WTC11 (cell line): ENCODE data around the gene UBLCP1. TPM values are rescaled to one million over a fixed set of nuclear protein-coding genes. Genes with fewer than 3 reads are reported as not detected.
A peak's percentile ranks its signal among the peaks of the same experiment; 100 is the strongest.

Experiments used
- ATAC-seq: fragments of 200-7000 bp; cut with Tn5 transposase; 2 replicates; pipeline ENCODE4 v1.10.0; 2021; ENCODE audit warnings: mild to moderate bottlenecking, moderate library complexity
- CTCF ChIA-PET: fragments of 300-600 bp; sonication (Branson Sonifier 250); formaldehyde crosslinking; loops from one replicate; lab custom pipeline; 2021; ENCODE audit warnings: antibody characterized with exemption; lab: Charles Lee
- POLR2A ChIA-PET: fragments of 350-600 bp; sonication (Branson Sonifier 250); formaldehyde crosslinking; loops from one replicate; lab custom pipeline; 2021; ENCODE audit warnings: antibody characterized with exemption; lab: Charles Lee
- DNase-seq: peaks from one replicate; pipeline ENCODE4 v3.0.0; 2021; ENCODE audit warnings: low spot score
- H3K27ac Mint-ChIP-seq: 2 replicates; pipeline ENCODE4 v1.8.0; 2021; ENCODE audit warnings: mixed read lengths
- H3K27me3 Mint-ChIP-seq: 2 replicates; pipeline ENCODE4 v1.8.0; 2021; ENCODE audit warnings: low read depth, mild to moderate bottlenecking, moderate library complexity, mixed read lengths
- H3K36me3 Mint-ChIP-seq: 2 replicates; pipeline ENCODE4 v1.8.0; 2021; ENCODE audit warnings: mixed read lengths
- H3K4me1 Mint-ChIP-seq: 2 replicates; pipeline ENCODE4 v1.8.0; 2022; ENCODE audit warnings: mixed read lengths
- H3K4me3 Mint-ChIP-seq: 2 replicates; pipeline ENCODE4 v1.8.0; 2021; ENCODE audit warnings: mild to moderate bottlenecking, moderate library complexity, mixed read lengths
- H3K9me3 Mint-ChIP-seq: 2 replicates; pipeline ENCODE4 v1.8.0; 2021; ENCODE audit warnings: mixed read lengths
- ARID4B ChIP-seq: sonication (generic); formaldehyde crosslinking; IDR thresholded peaks from 2 replicates; pipeline ENCODE4 v1.8.0; 2023; ENCODE audit warnings: missing genetic modification reagents, mild to moderate bottlenecking, borderline replicate concordance
- CBFB ChIP-seq: sonication (generic); formaldehyde crosslinking; IDR thresholded peaks from 2 replicates; pipeline ENCODE4 v1.8.1; 2022; ENCODE audit warnings: mild to moderate bottlenecking, low read depth, missing genetic modification reagents
- ESRRA ChIP-seq: sonication (generic); formaldehyde crosslinking; IDR thresholded peaks from 2 replicates; pipeline ENCODE4 v1.8.1; 2022; ENCODE audit warnings: mild to moderate bottlenecking, missing genetic modification reagents, borderline replicate concordance
- ETV6 ChIP-seq: sonication (generic); formaldehyde crosslinking; IDR thresholded peaks from 2 replicates; pipeline ENCODE4 v1.8.1; 2022; ENCODE audit warnings: mild to moderate bottlenecking, missing genetic modification reagents
- FOXK1 ChIP-seq: sonication (generic); formaldehyde crosslinking; IDR thresholded peaks from 2 replicates; pipeline ENCODE4 v1.8.0; 2022; ENCODE audit warnings: mild to moderate bottlenecking, moderate library complexity, missing genetic modification reagents
- IRF2 ChIP-seq: sonication (generic); formaldehyde crosslinking; IDR thresholded peaks from 2 replicates; pipeline ENCODE4 v1.8.0; 2022; ENCODE audit warnings: low read depth, missing genetic modification reagents, borderline replicate concordance
- NR1H2 ChIP-seq: sonication (generic); formaldehyde crosslinking; IDR thresholded peaks from 2 replicates; pipeline ENCODE4 v1.9.0; 2021; ENCODE audit warnings: mild to moderate bottlenecking, moderate library complexity, missing genetic modification reagents
- RELA ChIP-seq: sonication (generic); formaldehyde crosslinking; IDR thresholded peaks from 2 replicates; pipeline ENCODE4 v1.8.1; 2022; ENCODE audit warnings: missing genetic modification reagents, mild to moderate bottlenecking, borderline replicate concordance
- ZNF396 ChIP-seq: fragments of 250-450 bp; sonication (Bioruptor Pico); IDR thresholded peaks from 2 replicates; pipeline ENCODE4 v1.8.0; 2021; ENCODE audit warnings: mild to moderate bottlenecking, moderate library complexity, borderline replicate concordance
- ZNF423 ChIP-seq: fragments of 250-450 bp; sonication (Bioruptor Pico); IDR thresholded peaks from 2 replicates; pipeline ENCODE4 v2.1.2; 2022; ENCODE audit warnings: mild to moderate bottlenecking, moderate library complexity
- total RNA-seq: library from RNA; stranded (reverse); gene quantifications from 3 replicates; pipeline ENCODE4 v1.2.3, GENCODE V29; 2021
- TF ChIP-seq, protein P1 (sequence below): fragments of 250-450 bp; sonication (Bioruptor Pico); IDR thresholded peaks from 2 replicates; pipeline ENCODE4 v1.8.0; 2021; ENCODE audit warnings: mild to moderate bottlenecking
- TF ChIP-seq, protein P2 (sequence below): fragments of 250-450 bp; sonication (Bioruptor Pico); IDR thresholded peaks from 2 replicates; pipeline ENCODE4 v1.9.0; 2021; ENCODE audit warnings: mild to moderate bottlenecking, borderline replicate concordance

The UBLCP1 gene
- total RNA-seq, 1 experiment from 2014 or later, result 31.0 TPM

DNA sequence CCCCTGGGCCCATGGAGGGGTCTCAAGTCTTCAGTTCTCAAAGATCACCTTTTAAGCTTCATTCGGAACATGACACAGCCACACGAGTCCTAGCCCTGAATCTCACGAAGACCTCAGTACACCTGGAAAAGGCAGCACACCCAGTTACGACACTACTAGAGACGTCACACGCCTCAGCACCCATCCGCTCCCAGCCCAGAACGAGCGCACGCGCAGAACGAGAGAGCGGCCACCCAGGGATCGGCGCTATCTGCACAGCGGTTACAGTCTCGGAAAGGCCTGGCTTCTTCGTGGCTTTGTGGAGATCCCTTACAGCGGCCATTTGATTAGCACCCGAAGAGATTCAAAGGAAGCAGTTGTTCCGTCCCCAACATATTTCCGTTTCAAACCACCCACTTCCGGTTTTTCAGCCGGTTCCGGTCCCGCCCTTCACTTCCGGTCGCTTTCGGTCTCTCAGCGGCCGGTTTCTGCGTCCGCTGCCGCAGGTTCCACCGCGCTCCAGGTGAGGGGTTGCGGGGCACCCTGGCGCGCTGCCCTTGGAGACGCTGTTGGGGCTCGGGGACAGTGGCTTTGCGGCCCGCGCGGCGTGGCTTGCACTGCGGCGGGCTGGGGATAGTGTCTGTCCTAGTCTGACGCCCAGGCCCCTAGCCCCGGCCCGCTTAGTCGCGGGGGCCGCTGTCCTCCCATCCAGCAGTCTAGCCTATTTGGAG, at the start of gene UBLCP1 (continued):
- TF ChIP-seq ARID4B (CRISPR knock-in tag) (peak; percentile 82; the same call in 1 of the 2 replicates), ESRRA (CRISPR knock-in tag) (peak; percentile 74)

DNA sequence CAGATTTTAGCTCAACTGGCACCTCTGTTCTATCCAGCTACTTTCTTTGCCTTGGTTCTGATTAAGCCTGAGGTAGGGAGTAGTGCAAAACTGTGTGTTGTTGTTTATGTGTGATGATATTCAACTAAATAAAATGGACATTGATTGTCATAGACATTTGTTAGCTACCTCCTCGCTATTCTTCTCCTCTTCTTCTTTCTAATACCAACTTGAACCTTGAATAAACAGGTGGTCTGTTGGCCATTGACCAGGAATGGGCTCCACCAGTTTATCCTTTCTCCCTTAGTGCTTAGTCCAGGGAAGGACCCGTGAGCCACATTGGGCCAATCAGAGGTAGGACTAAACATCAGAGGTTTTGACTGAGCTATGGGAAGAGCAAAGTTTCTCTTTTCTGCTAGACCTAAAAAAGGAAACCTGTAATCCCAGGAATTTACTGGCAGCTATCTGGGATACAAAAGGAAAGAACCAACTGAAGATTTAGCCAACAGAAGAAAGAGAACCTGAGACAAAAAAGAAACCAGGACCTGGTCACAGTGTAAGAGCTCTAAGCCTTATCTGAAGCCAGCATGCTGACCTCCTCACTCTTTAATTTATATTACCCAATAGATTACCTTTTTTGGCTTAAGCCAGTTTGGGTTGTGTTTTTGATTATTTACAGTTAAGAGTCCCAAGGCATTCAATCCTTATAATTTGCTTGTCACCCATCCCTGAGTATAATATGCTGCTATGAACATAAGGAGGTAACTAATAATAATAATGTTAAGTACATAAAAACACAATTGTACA, 48.4 kb upstream of the UBLCP1 start:
- H3K27me3 Mint-ChIP-seq, result peaks cover 23% of the 10 kb centered on the region
- no peaks in the 10 kb centered on the region for H3K9me3 Mint-ChIP-seq
- H3K36me3 Mint-ChIP-seq, result no peaks in the 10 kb centered on the region
- CTCF ChIA-PET, result interaction anchor here (1.7 kb wide), 1 partner anchor 58 kb away, joined by 5 read pairs; no protein-coding TSS in a partner anchor
- no peak for ATAC-seq
- H3K27ac Mint-ChIP-seq, result no peak overlapping the region
- DNase-seq, result no peak
- peaks cover 21% of the 10 kb centered on the region for H3K4me1 Mint-ChIP-seq
- TF ChIP-seq ETV6 (CRISPR knock-in tag), result no peak
- TF ChIP-seq FOXK1 (CRISPR knock-in tag), result no peak
- TF ChIP-seq RELA (CRISPR knock-in tag), result no peak
- TF ChIP-seq IRF2 (CRISPR knock-in tag), result no peak
- TF ChIP-seq NR1H2 (CRISPR knock-in tag), result no peak
- TF ChIP-seq, protein P1, sequence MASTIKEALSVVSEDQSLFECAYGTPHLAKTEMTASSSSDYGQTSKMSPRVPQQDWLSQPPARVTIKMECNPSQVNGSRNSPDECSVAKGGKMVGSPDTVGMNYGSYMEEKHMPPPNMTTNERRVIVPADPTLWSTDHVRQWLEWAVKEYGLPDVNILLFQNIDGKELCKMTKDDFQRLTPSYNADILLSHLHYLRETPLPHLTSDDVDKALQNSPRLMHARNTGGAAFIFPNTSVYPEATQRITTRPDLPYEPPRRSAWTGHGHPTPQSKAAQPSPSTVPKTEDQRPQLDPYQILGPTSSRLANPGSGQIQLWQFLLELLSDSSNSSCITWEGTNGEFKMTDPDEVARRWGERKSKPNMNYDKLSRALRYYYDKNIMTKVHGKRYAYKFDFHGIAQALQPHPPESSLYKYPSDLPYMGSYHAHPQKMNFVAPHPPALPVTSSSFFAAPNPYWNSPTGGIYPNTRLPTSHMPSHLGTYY (CRISPR knock-in tag), result no peak
- TF ChIP-seq ZNF423 (CRISPR knock-in tag), result no peak
- TF ChIP-seq, protein P2, sequence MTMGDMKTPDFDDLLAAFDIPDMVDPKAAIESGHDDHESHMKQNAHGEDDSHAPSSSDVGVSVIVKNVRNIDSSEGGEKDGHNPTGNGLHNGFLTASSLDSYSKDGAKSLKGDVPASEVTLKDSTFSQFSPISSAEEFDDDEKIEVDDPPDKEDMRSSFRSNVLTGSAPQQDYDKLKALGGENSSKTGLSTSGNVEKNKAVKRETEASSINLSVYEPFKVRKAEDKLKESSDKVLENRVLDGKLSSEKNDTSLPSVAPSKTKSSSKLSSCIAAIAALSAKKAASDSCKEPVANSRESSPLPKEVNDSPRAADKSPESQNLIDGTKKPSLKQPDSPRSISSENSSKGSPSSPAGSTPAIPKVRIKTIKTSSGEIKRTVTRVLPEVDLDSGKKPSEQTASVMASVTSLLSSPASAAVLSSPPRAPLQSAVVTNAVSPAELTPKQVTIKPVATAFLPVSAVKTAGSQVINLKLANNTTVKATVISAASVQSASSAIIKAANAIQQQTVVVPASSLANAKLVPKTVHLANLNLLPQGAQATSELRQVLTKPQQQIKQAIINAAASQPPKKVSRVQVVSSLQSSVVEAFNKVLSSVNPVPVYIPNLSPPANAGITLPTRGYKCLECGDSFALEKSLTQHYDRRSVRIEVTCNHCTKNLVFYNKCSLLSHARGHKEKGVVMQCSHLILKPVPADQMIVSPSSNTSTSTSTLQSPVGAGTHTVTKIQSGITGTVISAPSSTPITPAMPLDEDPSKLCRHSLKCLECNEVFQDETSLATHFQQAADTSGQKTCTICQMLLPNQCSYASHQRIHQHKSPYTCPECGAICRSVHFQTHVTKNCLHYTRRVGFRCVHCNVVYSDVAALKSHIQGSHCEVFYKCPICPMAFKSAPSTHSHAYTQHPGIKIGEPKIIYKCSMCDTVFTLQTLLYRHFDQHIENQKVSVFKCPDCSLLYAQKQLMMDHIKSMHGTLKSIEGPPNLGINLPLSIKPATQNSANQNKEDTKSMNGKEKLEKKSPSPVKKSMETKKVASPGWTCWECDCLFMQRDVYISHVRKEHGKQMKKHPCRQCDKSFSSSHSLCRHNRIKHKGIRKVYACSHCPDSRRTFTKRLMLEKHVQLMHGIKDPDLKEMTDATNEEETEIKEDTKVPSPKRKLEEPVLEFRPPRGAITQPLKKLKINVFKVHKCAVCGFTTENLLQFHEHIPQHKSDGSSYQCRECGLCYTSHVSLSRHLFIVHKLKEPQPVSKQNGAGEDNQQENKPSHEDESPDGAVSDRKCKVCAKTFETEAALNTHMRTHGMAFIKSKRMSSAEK (CRISPR knock-in tag), result no peak
- TF ChIP-seq CBFB (CRISPR knock-in tag), result no peak
- no peak for TF ChIP-seq ZNF396 (CRISPR knock-in tag)
- POLR2A ChIA-PET, result no interaction called here
- H3K4me3 Mint-ChIP-seq, result no peak overlapping the region
